SK-N-SH (cell line): ENCODE measurements around the gene GINS3.

Experiments
- EZH2phosphoT487 ChIP-seq: fragments of 200-600 bp; sonication (generic); IDR thresholded peaks from 2 replicates; pipeline ENCODE4 v1.6.1; 2017; ENCODE audit warnings: low read depth, mixed run types, mild to moderate bottlenecking, antibody characterized with exemption, moderate library complexity, borderline replicate concordance
- JUND ChIP-seq: IDR thresholded peaks from 2 replicates; pipeline ENCODE4 v1.4.0; 2012
- MXI1 ChIP-seq: IDR thresholded peaks from 2 replicates; pipeline ENCODE4 v1.6.1; 2012; ENCODE audit warnings: mild to moderate bottlenecking, low read depth, low read length, improper control_type of control experiment
- USF2 ChIP-seq: fragments of 150-350 bp; IDR thresholded peaks from 2 replicates; pipeline ENCODE4 v1.6.1; 2017; ENCODE audit warnings: antibody characterized with exemption, low read length, low read depth, borderline replicate concordance
- TF ChIP-seq, protein P1 (sequence below): IDR thresholded peaks from 2 replicates; pipeline ENCODE4 v1.6.1; 2012; ENCODE audit warnings: mild to moderate bottlenecking, low read depth, low read length, moderate library complexity

DNA sequence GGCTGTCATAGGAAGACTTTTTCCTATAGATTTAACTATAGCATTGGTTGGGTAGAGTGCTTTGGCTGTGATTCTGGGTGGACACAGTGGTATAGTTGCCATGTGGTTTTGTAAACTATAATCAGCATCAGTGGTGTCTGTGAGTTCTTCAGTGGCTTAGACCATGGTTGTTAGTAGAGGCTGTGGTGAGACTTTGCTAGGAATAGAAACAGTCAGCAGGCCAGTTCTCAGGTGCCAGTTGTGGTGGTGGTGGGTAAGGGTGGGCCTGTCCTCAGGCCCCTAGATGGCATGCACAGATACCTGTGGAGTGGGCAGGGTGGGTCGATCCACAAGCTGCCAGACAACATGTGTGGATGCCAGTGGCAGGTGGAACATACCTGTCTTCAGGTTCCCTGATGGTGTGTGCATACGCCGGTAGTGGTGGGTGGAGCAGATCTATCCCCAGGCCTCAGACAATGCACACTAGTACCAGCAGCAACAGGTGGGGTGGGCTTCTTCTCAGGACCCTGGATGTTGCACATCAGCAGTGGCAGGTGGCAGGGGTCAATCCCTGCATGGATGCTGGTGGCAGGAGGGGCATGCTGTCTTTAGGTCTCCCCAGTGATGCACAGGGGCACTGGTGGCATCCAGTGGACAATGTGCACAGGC lies 28.4 kb upstream of the GINS3 start:
- no peak for TF ChIP-seq EZH2phosphoT487
- no peak for TF ChIP-seq USF2
- no peak for TF ChIP-seq MXI1
- TF ChIP-seq, protein P1, sequence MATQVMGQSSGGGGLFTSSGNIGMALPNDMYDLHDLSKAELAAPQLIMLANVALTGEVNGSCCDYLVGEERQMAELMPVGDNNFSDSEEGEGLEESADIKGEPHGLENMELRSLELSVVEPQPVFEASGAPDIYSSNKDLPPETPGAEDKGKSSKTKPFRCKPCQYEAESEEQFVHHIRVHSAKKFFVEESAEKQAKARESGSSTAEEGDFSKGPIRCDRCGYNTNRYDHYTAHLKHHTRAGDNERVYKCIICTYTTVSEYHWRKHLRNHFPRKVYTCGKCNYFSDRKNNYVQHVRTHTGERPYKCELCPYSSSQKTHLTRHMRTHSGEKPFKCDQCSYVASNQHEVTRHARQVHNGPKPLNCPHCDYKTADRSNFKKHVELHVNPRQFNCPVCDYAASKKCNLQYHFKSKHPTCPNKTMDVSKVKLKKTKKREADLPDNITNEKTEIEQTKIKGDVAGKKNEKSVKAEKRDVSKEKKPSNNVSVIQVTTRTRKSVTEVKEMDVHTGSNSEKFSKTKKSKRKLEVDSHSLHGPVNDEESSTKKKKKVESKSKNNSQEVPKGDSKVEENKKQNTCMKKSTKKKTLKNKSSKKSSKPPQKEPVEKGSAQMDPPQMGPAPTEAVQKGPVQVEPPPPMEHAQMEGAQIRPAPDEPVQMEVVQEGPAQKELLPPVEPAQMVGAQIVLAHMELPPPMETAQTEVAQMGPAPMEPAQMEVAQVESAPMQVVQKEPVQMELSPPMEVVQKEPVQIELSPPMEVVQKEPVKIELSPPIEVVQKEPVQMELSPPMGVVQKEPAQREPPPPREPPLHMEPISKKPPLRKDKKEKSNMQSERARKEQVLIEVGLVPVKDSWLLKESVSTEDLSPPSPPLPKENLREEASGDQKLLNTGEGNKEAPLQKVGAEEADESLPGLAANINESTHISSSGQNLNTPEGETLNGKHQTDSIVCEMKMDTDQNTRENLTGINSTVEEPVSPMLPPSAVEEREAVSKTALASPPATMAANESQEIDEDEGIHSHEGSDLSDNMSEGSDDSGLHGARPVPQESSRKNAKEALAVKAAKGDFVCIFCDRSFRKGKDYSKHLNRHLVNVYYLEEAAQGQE = no peak
- TF ChIP-seq JUND = no peak
